Right ventricle myocardium inferior (tissue), 1 donor: ENCODE results near the gene CLC. TPM values are rescaled to one million over a fixed set of nuclear protein-coding genes. Genes with fewer than 3 reads are reported as not detected.
"Not testable (repeated sequence)": the region's sequence is repeated elsewhere in the genome, so short reads cannot be mapped to it uniquely, and the experiment has no call there.

Source experiments
- ATAC-seq: fragments of 200-7000 bp; cut with Tn5 transposase; one replicate; pipeline ENCODE4 v1.9.1; 2020; ENCODE audit warnings: mild to moderate bottlenecking, moderate library complexity
- DNase-seq: peaks from one replicate; pipeline ENCODE4 v3.0.0; 2021; ENCODE audit errors: missing footprints
- intact Hi-C: fragments of 100-400 bp; cut with DNase I; formaldehyde crosslinking; loops from one replicate; pipeline ENCODE4 v1.11.0; 2022
- long read RNA-seq: library from polyadenylated mRNA; unstranded; transcript quantifications from one replicate; pipeline ENCODE4 v2.0.0, GENCODE V29; 2021
- total RNA-seq: library from RNA; stranded (reverse); fragmentation: NEBNext Ultra II Directional; extraction: Animal tissue kit (Norgen Biotek cat#: 25700); gene quantifications from one replicate; pipeline ENCODE4 v1.2.1, GENCODE V29; 2021
- donor health status: DM: no; HTN: yes; CAD: no; lungs with severe emphysema.

CLC gene
- not detected for total RNA-seq
- long read RNA-seq: 0 reads

- DNase-seq (no peak), ATAC-seq (no peak)
- intact Hi-C loops: no loop called here
Observed at GRCh38 chr19:39737891-39738290, at the start of gene CLC. Gene CLC, minus strand, starts transcription at chr19:39738029. Its CDS starts 77 bp downstream, at chr19:39737952.

GRCh38 chr19:39780894-39781293 lies 43.1 kb upstream of the CLC start:
- no peak for DNase-seq
- intact Hi-C loops: no loop called here
- ATAC-seq: no peak

DNA sequence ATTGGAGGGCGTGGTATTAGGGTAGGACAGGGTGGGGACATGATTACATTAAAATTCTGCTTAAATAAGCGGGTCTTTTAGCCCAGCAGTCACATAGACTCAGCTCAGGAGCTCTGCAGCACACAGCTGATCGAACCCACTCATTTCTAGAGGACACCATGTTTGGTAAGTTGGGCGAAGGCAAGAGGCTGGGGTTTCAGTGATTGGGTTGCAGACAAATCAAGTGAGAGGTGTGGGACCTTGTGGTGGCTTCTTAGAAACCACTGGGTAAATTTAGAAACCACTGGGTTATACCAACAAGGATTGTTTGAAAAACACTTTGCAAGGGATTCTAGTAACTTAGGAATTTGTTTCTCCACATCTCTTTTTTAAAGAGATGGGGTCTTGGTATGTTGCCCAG lies 40.9 kb upstream of the CLC start, which contains the start of gene LEUTX:
TSS of gene LEUTX (plus strand) at position 92 of the 400 bp plus-strand sequence. CDS start at position 159, 67 bp downstream.
- ATAC-seq: no peak
- intact Hi-C loops: no loop called here
- no peak for DNase-seq

GRCh38 chr19:39768786-39769185 lies 31.0 kb upstream of the CLC start:
- intact Hi-C loops: loop anchor here (5.0 kb wide), 1 partner anchor 216 kb away; no protein-coding TSS in a partner anchor
- DNase-seq: no peak

GRCh38 chr19:39768334-39768733 lies 30.5 kb upstream of the CLC start:
- DNase-seq: no peak
- intact Hi-C loops: loop anchor here (5.0 kb wide), 1 partner anchor 216 kb away; no protein-coding TSS in a partner anchor
- no peak for ATAC-seq

More at GRCh38 chr19:39768786-39769185, 31.0 kb upstream of the CLC start:
- no peak for ATAC-seq

- DNase-seq (no peak), ATAC-seq (no peak)
- intact Hi-C loops: loop anchor here (5.0 kb wide), 1 partner anchor 213 kb away; no protein-coding TSS in a partner anchor
Observed at GRCh38 chr19:39765091-39766076, 27.6 kb upstream of the CLC start.

GRCh38 chr19:39761851-39762250 lies 24.0 kb upstream of the CLC start:
- intact Hi-C loops: not testable (repeated sequence)

GRCh38 chr19:39759457-39760184 lies 21.8 kb upstream of the CLC start:
- intact Hi-C loops: no loop called here
- ATAC-seq (no peak), DNase-seq (no peak)

More at GRCh38 chr19:39761851-39762250, 24.0 kb upstream of the CLC start:
- not testable (repeated sequence) for DNase-seq, ATAC-seq

DNA sequence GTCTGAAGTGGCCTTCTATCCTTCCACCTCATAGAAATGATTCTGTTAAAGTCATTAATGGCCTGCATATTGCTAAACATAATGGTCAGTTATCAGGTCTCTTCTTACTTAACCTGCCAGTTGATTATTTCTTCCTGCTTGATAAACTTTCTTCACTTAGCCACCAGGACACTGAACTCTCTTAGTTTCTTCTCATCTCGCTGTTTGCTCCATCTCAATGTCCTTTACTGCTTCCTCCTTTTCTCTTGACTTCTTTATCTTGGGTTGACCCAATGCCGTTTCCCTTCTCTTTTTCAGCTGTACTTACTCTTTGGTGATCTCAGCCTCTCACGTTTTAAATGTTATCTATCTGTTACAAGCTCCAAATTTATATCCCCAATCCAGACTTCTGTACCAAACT lies 17.1 kb upstream of the CLC start:
- intact Hi-C loops: no loop called here
- ATAC-seq (no peak), DNase-seq (no peak)

- DNase-seq (no peak), ATAC-seq (no peak)
- intact Hi-C loops: no loop called here
Observed at GRCh38 chr19:39754544-39754943, 16.7 kb upstream of the CLC start.

- DNase-seq (no peak), ATAC-seq (no peak)
- intact Hi-C loops: no loop called here
Observed at GRCh38 chr19:39752795-39753194, 15.0 kb upstream of the CLC start.

GRCh38 chr19:39752390-39752789 lies 14.6 kb upstream of the CLC start:
- ATAC-seq: no peak
- DNase-seq: no peak
- intact Hi-C loops: no loop called here

DNA sequence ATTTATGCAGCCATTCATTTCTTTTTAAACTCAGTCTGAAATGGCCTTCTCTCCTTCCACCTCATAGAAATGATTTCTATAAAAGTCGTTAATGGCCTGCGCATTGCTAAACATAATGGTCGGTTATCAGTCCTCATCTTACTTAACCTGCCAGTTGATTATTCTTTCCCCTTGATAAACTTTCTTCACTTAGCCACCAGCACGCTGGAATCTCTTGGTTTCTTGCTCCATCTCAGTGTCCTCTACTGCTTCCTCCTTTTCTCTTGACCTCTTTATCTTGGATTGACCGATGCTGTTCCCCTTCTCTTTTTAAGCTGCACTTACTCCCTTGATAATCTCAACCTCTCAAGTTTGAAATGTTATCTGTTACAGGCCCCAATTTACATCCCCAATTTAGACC lies 12.2 kb upstream of the CLC start:
- intact Hi-C loops: no loop called here
- ATAC-seq (no peak), DNase-seq (no peak)

GRCh38 chr19:39746836-39747529 lies 9.2 kb upstream of the CLC start:
- ATAC-seq: no peak
- intact Hi-C loops: no loop called here
- no peak for DNase-seq

DNA sequence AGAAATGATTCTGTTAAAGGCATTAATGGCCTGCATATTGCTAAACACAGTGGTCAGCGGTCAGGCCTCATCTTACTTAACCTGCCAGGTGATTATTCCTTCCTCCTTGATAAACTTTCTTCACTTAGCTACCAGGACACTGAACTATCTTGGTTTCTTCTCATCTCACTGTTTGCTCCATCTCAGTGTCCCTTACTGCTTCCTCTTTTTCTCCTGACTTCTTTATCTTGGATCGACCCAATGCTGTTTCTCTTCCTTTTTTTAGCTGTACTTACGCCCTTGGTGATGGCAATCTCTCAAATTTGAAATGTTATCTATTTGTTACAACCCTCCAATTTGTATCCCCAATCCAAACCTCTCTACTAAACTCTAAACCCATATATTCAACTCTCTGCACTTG lies 7.8 kb upstream of the CLC start:
- ATAC-seq (no peak), DNase-seq (no peak)
- intact Hi-C loops: no loop called here

GRCh38 chr19:39740395-39740794 lies 2.6 kb upstream of the CLC start:
- intact Hi-C loops: no loop called here
- DNase-seq (no peak), ATAC-seq (no peak)

DNA sequence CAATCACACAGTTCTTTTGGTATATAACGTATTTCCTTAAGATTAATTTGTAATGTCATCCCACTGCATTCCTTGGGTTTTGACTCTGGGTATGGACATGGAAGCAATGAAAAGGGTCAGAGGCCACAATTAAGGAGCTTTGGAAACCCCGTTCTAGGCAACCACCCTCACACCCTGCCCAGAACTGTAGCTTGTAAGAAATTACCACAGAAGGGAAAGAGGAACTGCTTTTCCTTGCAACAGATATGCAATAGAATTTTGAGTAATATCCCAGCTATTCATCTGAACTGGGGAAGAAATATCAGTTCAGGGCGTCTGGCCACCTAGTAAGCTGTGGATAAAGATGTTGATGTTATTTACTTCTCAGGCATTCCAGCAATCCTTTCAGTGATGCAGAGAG lies 985 bp upstream of the CLC start:
- ATAC-seq: no peak
- DNase-seq: no peak
- intact Hi-C loops: no loop called here

GRCh38 chr19:39737351-39737750 lies 478 bp downstream of the CLC start:
- intact Hi-C loops: no loop called here
- DNase-seq (no peak), ATAC-seq (no peak)

- DNase-seq (no peak), ATAC-seq (no peak)
- intact Hi-C loops: no loop called here
Observed at GRCh38 chr19:39736088-39736487, 1.7 kb downstream of the CLC start.
